Duodenal mucosa (tissue), 2 donors: ENCODE data around the gene CHRM1.

Experiments used
- H3K27ac ChIP-seq: one replicate; pipeline ENCODE4 v1.7.0; 2013; ENCODE audit warnings: low read depth, low read length
- H3K27me3 ChIP-seq, 2 donors: one replicate each; pipeline ENCODE4 v1.7.0; 2013; ENCODE audit warnings: low read length in 2 of 2, control low read depth in 1 of 2; ENCODE audit not compliant: insufficient read depth in 2 of 2, control insufficient read depth in 1 of 2
- H3K36me3 ChIP-seq, 2 donors: one replicate each; pipeline ENCODE4 v1.7.0; 2013; ENCODE audit warnings: low read length in 2 of 2, control low read depth in 1 of 2; ENCODE audit not compliant: insufficient read depth in 2 of 2, control insufficient read depth in 1 of 2
- H3K4me1 ChIP-seq, 2 donors: one replicate each; pipeline ENCODE4 v1.7.0; 2013; ENCODE audit warnings: low read length in 2 of 2, control low read depth in 1 of 2; ENCODE audit not compliant: insufficient read depth in 2 of 2, control insufficient read depth in 1 of 2
- H3K4me3 ChIP-seq, 2 donors: one replicate each; pipeline ENCODE4 v1.7.0; 2013; ENCODE audit warnings: low read length in 2 of 2, low read depth in 1 of 2
- H3K9ac ChIP-seq, 2 donors: one replicate each; pipeline ENCODE4 v1.7.0; 2013; ENCODE audit warnings: low read length in 2 of 2, low read depth in 1 of 2
- H3K9me3 ChIP-seq, 2 donors: one replicate each; pipeline ENCODE4 v1.7.0; 2013; ENCODE audit warnings: low read length in 2 of 2, control low read depth in 1 of 2; ENCODE audit not compliant: control insufficient read depth in 1 of 2

CHRM1 gene

GRCh38 chr11:62917906-62918502, 3.2 kb downstream of the CHRM1 start:
- Histone ChIP-seq H3K27me3 (peaks cover 19 to 20% of the 10 kb centered on the region in 2 donors), H3K4me3 (no peak overlapping the region), H3K27ac (no peak overlapping the region), H3K9ac (no peak overlapping the region), H3K4me1 (peaks cover 8 to 14% of the 10 kb centered on the region in 2 donors), H3K9me3 (no peaks in the 10 kb centered on the region), H3K36me3 (no peaks in the 10 kb centered on the region)

GRCh38 chr11:62914416-62914815, 6.7 kb downstream of the CHRM1 start:
- H3K9ac ChIP-seq: no peak overlapping the region
- H3K4me3 ChIP-seq: no peak overlapping the region
- H3K4me1 ChIP-seq: peaks cover 3 to 4% of the 10 kb centered on the region in 2 donors
- no peaks in the 10 kb centered on the region for H3K36me3 ChIP-seq
- H3K9me3 ChIP-seq: no peaks in the 10 kb centered on the region
- no peaks in the 10 kb centered on the region for H3K27me3 ChIP-seq
- no peak overlapping the region for H3K27ac ChIP-seq

GRCh38 chr11:62912268-62912667, 8.9 kb downstream of the CHRM1 start:
- Histone ChIP-seq H3K9ac (no peak overlapping the region), H3K4me3 (no peak overlapping the region), H3K9me3 (no peaks in the 10 kb centered on the region), H3K27ac (no peak overlapping the region), H3K4me1 (peaks cover 11 to 12% of the 10 kb centered on the region in 2 donors), H3K27me3 (no peaks in the 10 kb centered on the region), H3K36me3 (no peaks in the 10 kb centered on the region)

- Histone ChIP-seq H3K27ac (no peak overlapping the region), H3K27me3 (peaks cover 0 to 6% of the 10 kb centered on the region in 2 donors), H3K4me3 (no peak overlapping the region), H3K36me3 (no peaks in the 10 kb centered on the region), H3K9ac (no peak overlapping the region), H3K4me1 (peaks cover 11 to 12% of the 10 kb centered on the region in 2 donors), H3K9me3 (no peaks in the 10 kb centered on the region)
These were observed 9.7 kb downstream of the CHRM1 start for GRCh38 chr11:62911137-62912130.

- H3K36me3 ChIP-seq: no peaks in the 10 kb centered on the region
- H3K4me3 ChIP-seq: no peak overlapping the region
- H3K27me3 ChIP-seq: peaks cover 0 to 7% of the 10 kb centered on the region in 2 donors
- no peak overlapping the region for H3K9ac ChIP-seq
- H3K27ac ChIP-seq: no peak overlapping the region
- no peaks in the 10 kb centered on the region for H3K9me3 ChIP-seq
- peaks cover 11 to 12% of the 10 kb centered on the region in 2 donors for H3K4me1 ChIP-seq
These were observed 10.9 kb downstream of the CHRM1 start for GRCh38 chr11:62910141-62910882.

GRCh38 chr11:62909107-62909894, 11.9 kb downstream of the CHRM1 start:
- Histone ChIP-seq H3K27ac (no peak overlapping the region), H3K36me3 (no peaks in the 10 kb centered on the region), H3K9ac (peak overlapping the region in 1 of 2 donors; percentile 9)

GRCh38 chr11:62908468-62909072, 12.6 kb downstream of the CHRM1 start:
- H3K9me3 ChIP-seq: no peaks in the 10 kb centered on the region
- no peak overlapping the region for H3K4me3 ChIP-seq
- H3K27ac ChIP-seq: no peak overlapping the region
- no peaks in the 10 kb centered on the region for H3K36me3 ChIP-seq
- H3K4me1 ChIP-seq: peaks cover 11 to 12% of the 10 kb centered on the region in 2 donors
- H3K9ac ChIP-seq: no peak overlapping the region
- peaks cover 0 to 7% of the 10 kb centered on the region in 2 donors for H3K27me3 ChIP-seq

More at GRCh38 chr11:62909107-62909894, 11.9 kb downstream of the CHRM1 start:
- Histone ChIP-seq H3K9me3 (no peaks in the 10 kb centered on the region), H3K4me1 (peaks cover 11 to 12% of the 10 kb centered on the region in 2 donors), H3K27me3 (peaks cover 0 to 7% of the 10 kb centered on the region in 2 donors), H3K4me3 (no peak overlapping the region)

GRCh38 chr11:62905927-62906531, 15.1 kb downstream of the CHRM1 start:
- H3K27ac ChIP-seq: no peak overlapping the region
- no peaks in the 10 kb centered on the region for H3K9me3 ChIP-seq
- peaks cover 0 to 7% of the 10 kb centered on the region in 2 donors for H3K27me3 ChIP-seq
- no peak overlapping the region for H3K4me3 ChIP-seq
- H3K36me3 ChIP-seq: no peaks in the 10 kb centered on the region
- H3K9ac ChIP-seq: no peak overlapping the region
- peaks cover 11 to 12% of the 10 kb centered on the region in 2 donors for H3K4me1 ChIP-seq

- Histone ChIP-seq H3K9me3 (no peaks in the 10 kb centered on the region), H3K4me1 (peaks cover 11 to 12% of the 10 kb centered on the region in 2 donors), H3K27me3 (peaks cover 0 to 7% of the 10 kb centered on the region in 2 donors), H3K36me3 (no peaks in the 10 kb centered on the region), H3K9ac (no peak overlapping the region), H3K4me3 (no peak overlapping the region), H3K27ac (no peak overlapping the region)
These were observed 15.9 kb downstream of the CHRM1 start for GRCh38 chr11:62905296-62905695.
